Gastrocnemius medialis (tissue), 4 donors: ENCODE measurements around the gene NOP9.

Experiments
- CTCF ChIP-seq, 5 experiments: fragments of 450-650 bp in 3 of 5; fragments of 200-600 bp in 2 of 5; sonication (generic) in 2 of 5; IDR thresholded peaks in 4 of 5; conservative IDR thresholded peaks in 1 of 5; 1 replicate in 4 of 5; 2 replicates in 1 of 5; pipeline ENCODE4 v1.5.1; 2016 to 2019; ENCODE audit warnings: antibody characterized with exemption in 5 of 5, mild to moderate bottlenecking in 3 of 5, moderate library complexity in 3 of 5
- POLR2A ChIP-seq, 2 donors: fragments of 450-650 bp; IDR thresholded peaks; one replicate each; pipeline ENCODE4 v1.6.1; 2017; ENCODE audit warnings: antibody characterized with exemption in 2 of 2, mild to moderate bottlenecking in 2 of 2, moderate library complexity in 2 of 2

- TF ChIP-seq CTCF (IDR thresholded peaks at IDR 0.05 in 4 of 5, conservative IDR thresholded peaks at IDR 0.05 in 1 of 5) (no peak), POLR2A (IDR thresholded peaks at IDR 0.05) (no peak)
These were observed 12.7 kb upstream of the NOP9 start for GRCh38 chr14:24286996-24287395.
